ENCODE measurements around the gene GALNT7.

- TF ChIP-seq CTCF (IDR thresholded peaks at IDR 0.05; ENCODE audit: low read depth, low read length) (no peak), MYC (IDR thresholded peaks at IDR 0.05; ENCODE audit: low read depth, low read length) (no peak), MAX (IDR thresholded peaks at IDR 0.05; ENCODE audit: low read depth, low read length) (no peak), POLR2A (IDR thresholded peaks at IDR 0.05; ENCODE audit: extremely low read depth, insufficient read length) (no peak)
Observed at GRCh38 chr4:173119818-173120217, 48.8 kb upstream of the GALNT7 start.
